ENCODE measurements around the gene TSEN54.
A peak's percentile ranks its signal among the peaks of the same experiment; 100 is the strongest.

The TSEN54 gene

GRCh38 chr17:75487351-75488070 lies 28.8 kb upstream of the TSEN54 start:
- DNase-seq (ENCODE audit: insufficient read length, low spot score) (peak; percentile 87), FAIRE-seq (peak; percentile 95)

GRCh38 chr17:75488693-75489510 lies 27.4 kb upstream of the TSEN54 start:
- no peak for FAIRE-seq
- no peak for DNase-seq (ENCODE audit: insufficient read length, low spot score)

GRCh38 chr17:75489511-75489955 lies 26.8 kb upstream of the TSEN54 start:
- no peak for DNase-seq (ENCODE audit: insufficient read length, low spot score)
- no peak for FAIRE-seq

- no peak for DNase-seq (ENCODE audit: insufficient read length, low spot score)
- FAIRE-seq, result no peak
Observed at GRCh38 chr17:75490173-75490743, 26.1 kb upstream of the TSEN54 start.

GRCh38 chr17:75490953-75491649 lies 25.2 kb upstream of the TSEN54 start:
- FAIRE-seq, result no peak
- no peak for DNase-seq (ENCODE audit: insufficient read length, low spot score)

GRCh38 chr17:75491680-75492079 lies 24.6 kb upstream of the TSEN54 start:
- no peak for DNase-seq (ENCODE audit: insufficient read length, low spot score)
- FAIRE-seq, result no peak

GRCh38 chr17:75492555-75493168 lies 23.7 kb upstream of the TSEN54 start:
- no peak for FAIRE-seq
- DNase-seq (ENCODE audit: insufficient read length, low spot score), result no peak

- FAIRE-seq (no peak), DNase-seq (ENCODE audit: insufficient read length, low spot score) (no peak)
Observed at GRCh38 chr17:75493476-75494129, 22.7 kb upstream of the TSEN54 start.

- DNase-seq (ENCODE audit: insufficient read length, low spot score) (no peak), FAIRE-seq (no peak)
Observed at GRCh38 chr17:75494326-75494877, 21.9 kb upstream of the TSEN54 start.

GRCh38 chr17:75496005-75496404 lies 20.3 kb upstream of the TSEN54 start:
- FAIRE-seq, result no peak

GRCh38 chr17:75498039-75498725 lies 18.1 kb upstream of the TSEN54 start:
- DNase-seq (ENCODE audit: insufficient read length, low spot score) (no peak), FAIRE-seq (no peak)

More at GRCh38 chr17:75496005-75496404, 20.3 kb upstream of the TSEN54 start:
- no peak for DNase-seq (ENCODE audit: insufficient read length, low spot score)

- DNase-seq (ENCODE audit: insufficient read length, low spot score) (no peak), FAIRE-seq (no peak)
Observed at GRCh38 chr17:75498726-75499213, 17.6 kb upstream of the TSEN54 start.

- FAIRE-seq (no peak), DNase-seq (ENCODE audit: insufficient read length, low spot score) (no peak)
Observed at GRCh38 chr17:75499313-75500022, 16.9 kb upstream of the TSEN54 start.

- FAIRE-seq (no peak), DNase-seq (ENCODE audit: insufficient read length, low spot score) (no peak)
Observed at GRCh38 chr17:75500419-75501216, 15.7 kb upstream of the TSEN54 start.

- DNase-seq (ENCODE audit: insufficient read length, low spot score), result no peak
- no peak for FAIRE-seq
Observed at GRCh38 chr17:75501378-75502071, 14.8 kb upstream of the TSEN54 start.

GRCh38 chr17:75502072-75502720 lies 14.1 kb upstream of the TSEN54 start:
- DNase-seq (ENCODE audit: insufficient read length, low spot score) (no peak), FAIRE-seq (no peak)
